Upper lobe of left lung (tissue), 6 donors: ENCODE results near the gene LMBR1. TPM values are rescaled to one million over a fixed set of nuclear protein-coding genes. Genes with fewer than 3 reads are reported as not detected.
"Not testable (repeated sequence)": the region's sequence is repeated elsewhere in the genome, so short reads cannot be mapped to it uniquely, and the experiment has no call there.

Experiments used
- ATAC-seq, 2 donors: fragments of 200-7000 bp; cut with Tn5 transposase; one replicate each; pipeline ENCODE4 v1.9.1; 2022; ENCODE audit warnings: mild to moderate bottlenecking in 2 of 2, moderate library complexity in 2 of 2; ENCODE audit not compliant: low FRiP score in 2 of 2
- DNase-seq, 2 donors: peaks; one replicate each; pipeline ENCODE4 v3.0.0-alpha.2; 2019 to 2020
- H3K27ac ChIP-seq, 4 donors: fragments of 200-600 bp; sonication (generic); one replicate each; pipeline ENCODE4 v1.5.1; 2016 to 2019
- H3K27me3 ChIP-seq, 4 donors: fragments of 200-600 bp; sonication (generic); one replicate each; pipeline ENCODE4 v1.5.1; 2017 to 2019
- H3K36me3 ChIP-seq, 4 donors: fragments of 200-600 bp; sonication (generic); one replicate each; pipeline ENCODE4 v1.5.1; 2016 to 2019
- H3K4me1 ChIP-seq, 4 donors: fragments of 200-600 bp; sonication (generic); one replicate each; pipeline ENCODE4 v1.5.1; 2018 to 2019
- H3K4me3 ChIP-seq, 4 donors: fragments of 200-600 bp; sonication (generic); one replicate each; pipeline ENCODE4 v1.5.1; 2017 to 2019; ENCODE audit warnings: mild to moderate bottlenecking in 2 of 4, moderate library complexity in 1 of 4
- H3K9me3 ChIP-seq, 4 donors: fragments of 200-600 bp; sonication (generic); one replicate each; pipeline ENCODE4 v1.5.1; 2018 to 2019
- EP300 ChIP-seq, 4 donors: sonication (generic); formaldehyde crosslinking; IDR thresholded peaks; one replicate each; pipeline ENCODE4 v1.5.1; 2017; ENCODE audit warnings: antibody characterized with exemption in 4 of 4, control low read depth in 2 of 4
- POLR2A ChIP-seq, 4 donors: fragments of 450-650 bp; IDR thresholded peaks; one replicate each; pipeline ENCODE4 v1.5.1; 2016 to 2017; ENCODE audit warnings: antibody characterized with exemption in 4 of 4, mild to moderate bottlenecking in 2 of 4
- POLR2AphosphoS5 ChIP-seq, 2 donors: sonication (generic); formaldehyde crosslinking; IDR thresholded peaks; one replicate each; pipeline ENCODE4 v1.5.1; 2017; ENCODE audit warnings: antibody characterized with exemption in 2 of 2
- whole genome bisulfite sequencing, 2 donors: methylation state at CpG; one replicate each; pipeline ENCODE4 v1.1.5; 2017 to 2018; 5-methylcytosine and 5-hydroxymethylcytosine counted together
- total RNA-seq, 6 donors: library from RNA; depleted of rRNA in 4 of 6; stranded (reverse); fragments of >200 nt in 4 of 6; gene quantifications; one replicate each; pipeline versions ENCODE4 v1.1.0 to v1.2.1, GENCODE V29; 2016 to 2021
- TF ChIP-seq, protein P1 (sequence below), 6 experiments: fragments of 450-650 bp in 4 of 6; fragments of 200-600 bp in 2 of 6; sonication (generic) in 2 of 6; IDR thresholded peaks; one replicate each; pipeline ENCODE4 v1.5.1; 2016 to 2019; ENCODE audit warnings: antibody characterized with exemption in 6 of 6
- donor health status: DM: no; HTN: no; CAD: no; lungs with moderate emphysema.
- donor health status: DM: no; HTN: yes; CAD: no; lungs with severe emphysema.

Gene LMBR1
- total RNA-seq, 6 donors from 2014 or later = 58.6 to 159 (median 81.0) TPM

DNA sequence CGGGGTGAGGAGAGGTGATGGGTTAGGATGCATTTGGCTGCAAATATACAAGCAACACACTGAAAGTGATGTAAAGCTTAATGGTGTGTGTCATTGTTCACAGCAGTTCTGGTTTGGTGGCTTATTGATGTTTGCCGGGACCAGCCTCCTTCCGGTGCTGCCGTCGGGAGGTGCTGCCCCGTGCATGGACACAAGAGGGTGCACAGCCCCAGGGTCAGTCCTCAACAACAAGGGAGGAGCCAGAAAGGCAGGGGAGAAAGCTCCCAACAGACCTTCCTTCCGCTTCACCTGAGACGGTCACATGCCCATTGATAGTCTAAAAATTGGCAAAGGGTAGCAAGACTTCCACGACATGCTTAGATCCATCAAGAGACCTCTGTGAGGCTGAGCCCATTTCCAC lies 242.9 kb downstream of the LMBR1 start:
- no peak overlapping the region for H3K27ac ChIP-seq
- DNase-seq (peak; percentile 32 to 54), ATAC-seq (peak in 1 of 2 donors; percentile 78)
- WGBS, 2 donors = 62 to 78% methylated on average over 8 to 9 of the region's 9 CpGs
- H3K4me3 ChIP-seq = no peak overlapping the region
- no peak for TF ChIP-seq EP300 (IDR thresholded peaks at IDR 0.05)
- no peak for TF ChIP-seq POLR2AphosphoS5 (IDR thresholded peaks at IDR 0.05)
- no peak for TF ChIP-seq POLR2A (IDR thresholded peaks at IDR 0.05)
- TF ChIP-seq, protein P1, sequence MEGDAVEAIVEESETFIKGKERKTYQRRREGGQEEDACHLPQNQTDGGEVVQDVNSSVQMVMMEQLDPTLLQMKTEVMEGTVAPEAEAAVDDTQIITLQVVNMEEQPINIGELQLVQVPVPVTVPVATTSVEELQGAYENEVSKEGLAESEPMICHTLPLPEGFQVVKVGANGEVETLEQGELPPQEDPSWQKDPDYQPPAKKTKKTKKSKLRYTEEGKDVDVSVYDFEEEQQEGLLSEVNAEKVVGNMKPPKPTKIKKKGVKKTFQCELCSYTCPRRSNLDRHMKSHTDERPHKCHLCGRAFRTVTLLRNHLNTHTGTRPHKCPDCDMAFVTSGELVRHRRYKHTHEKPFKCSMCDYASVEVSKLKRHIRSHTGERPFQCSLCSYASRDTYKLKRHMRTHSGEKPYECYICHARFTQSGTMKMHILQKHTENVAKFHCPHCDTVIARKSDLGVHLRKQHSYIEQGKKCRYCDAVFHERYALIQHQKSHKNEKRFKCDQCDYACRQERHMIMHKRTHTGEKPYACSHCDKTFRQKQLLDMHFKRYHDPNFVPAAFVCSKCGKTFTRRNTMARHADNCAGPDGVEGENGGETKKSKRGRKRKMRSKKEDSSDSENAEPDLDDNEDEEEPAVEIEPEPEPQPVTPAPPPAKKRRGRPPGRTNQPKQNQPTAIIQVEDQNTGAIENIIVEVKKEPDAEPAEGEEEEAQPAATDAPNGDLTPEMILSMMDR (IDR thresholded peaks at IDR 0.05) = peak in 4 of 6 experiments; percentile 8 to 50 (median 29)
- no peaks in the 10 kb centered on the region for H3K27me3 ChIP-seq
- no peaks in the 10 kb centered on the region for H3K9me3 ChIP-seq
- no peaks in the 10 kb centered on the region for H3K36me3 ChIP-seq
- no peaks in the 10 kb centered on the region for H3K4me1 ChIP-seq

DNA sequence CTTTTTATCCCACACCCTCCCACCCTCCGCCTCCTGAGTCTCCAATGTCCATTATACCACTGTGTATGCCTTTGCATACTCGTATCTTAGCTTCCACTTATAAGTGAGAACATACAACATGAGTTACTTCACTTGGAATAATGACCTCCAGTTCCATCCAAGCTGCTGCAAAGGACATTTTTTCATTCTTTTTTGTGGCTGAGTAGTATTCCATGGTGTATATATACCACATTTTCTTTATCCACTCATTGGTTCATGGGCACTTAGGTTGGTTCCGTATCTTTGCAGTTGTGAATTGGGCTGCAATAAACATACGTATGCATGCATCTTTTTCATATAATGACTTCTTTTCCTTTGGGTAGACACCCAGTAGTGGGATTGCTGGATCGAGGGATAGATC lies 245.7 kb downstream of the LMBR1 start:
- not testable (repeated sequence) for H3K36me3 ChIP-seq, H3K27me3 ChIP-seq, H3K27ac ChIP-seq, H3K4me3 ChIP-seq, H3K4me1 ChIP-seq, H3K9me3 ChIP-seq, DNase-seq, ATAC-seq
- 94 to 97% methylated on average over 5 of the region's 5 CpGs for WGBS, 2 donors

DNA sequence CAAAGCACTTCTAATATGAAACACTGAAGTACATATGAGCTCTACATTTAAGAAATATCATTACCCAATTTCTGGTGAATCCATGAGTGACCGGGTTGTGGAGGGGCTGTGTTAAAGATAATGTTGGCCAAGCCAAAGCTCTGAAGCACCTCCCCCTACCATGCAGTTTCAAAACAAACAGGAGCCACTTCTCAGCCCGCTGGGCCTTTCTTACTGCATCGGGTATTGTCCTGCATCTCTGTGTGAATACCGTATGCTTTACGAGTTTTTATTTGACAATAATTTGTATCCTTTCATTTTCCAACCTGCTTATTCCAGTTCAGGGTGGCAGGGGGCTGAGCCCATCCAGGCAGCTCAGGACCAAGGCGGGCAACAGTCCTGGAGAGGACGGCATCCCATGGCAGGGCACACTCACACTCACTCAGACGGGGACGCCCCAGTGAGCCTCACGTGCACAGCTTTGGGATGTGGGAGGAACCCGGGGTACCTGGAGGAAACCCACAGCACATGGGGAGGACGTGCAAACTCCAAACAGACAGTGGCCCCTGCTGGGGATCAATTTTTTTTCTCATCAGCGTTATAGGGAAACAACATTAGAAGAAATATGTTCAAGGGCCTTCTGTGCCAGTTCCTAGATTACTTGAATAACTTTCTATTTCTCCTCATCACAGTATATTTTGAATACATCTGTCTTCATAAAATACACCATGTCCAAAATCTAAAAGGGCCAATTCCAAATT lies 250.5 kb downstream of the LMBR1 start:
- Histone ChIP-seq H3K9me3 (peaks cover 0 to 4% (median 0%) of the 10 kb centered on the region in 4 donors), H3K4me1 (peaks cover 3 to 23% (median 12%) of the 10 kb centered on the region in 4 donors), H3K4me3 (no peak overlapping the region), H3K36me3 (no peaks in the 10 kb centered on the region), H3K27ac (no peak overlapping the region), H3K27me3 (no peaks in the 10 kb centered on the region)
- DNase-seq = peak in 1 of 2 donors; percentile 22
- 85 to 86% methylated on average over 13 of the region's 13 CpGs for WGBS, 2 donors
- no peak for ATAC-seq
- TF ChIP-seq EP300 (IDR thresholded peaks at IDR 0.05) = no peak
- TF ChIP-seq POLR2A (IDR thresholded peaks at IDR 0.05) = no peak
- TF ChIP-seq, protein P1 (IDR thresholded peaks at IDR 0.05) = no peak
- TF ChIP-seq POLR2AphosphoS5 (IDR thresholded peaks at IDR 0.05) = no peak

DNA sequence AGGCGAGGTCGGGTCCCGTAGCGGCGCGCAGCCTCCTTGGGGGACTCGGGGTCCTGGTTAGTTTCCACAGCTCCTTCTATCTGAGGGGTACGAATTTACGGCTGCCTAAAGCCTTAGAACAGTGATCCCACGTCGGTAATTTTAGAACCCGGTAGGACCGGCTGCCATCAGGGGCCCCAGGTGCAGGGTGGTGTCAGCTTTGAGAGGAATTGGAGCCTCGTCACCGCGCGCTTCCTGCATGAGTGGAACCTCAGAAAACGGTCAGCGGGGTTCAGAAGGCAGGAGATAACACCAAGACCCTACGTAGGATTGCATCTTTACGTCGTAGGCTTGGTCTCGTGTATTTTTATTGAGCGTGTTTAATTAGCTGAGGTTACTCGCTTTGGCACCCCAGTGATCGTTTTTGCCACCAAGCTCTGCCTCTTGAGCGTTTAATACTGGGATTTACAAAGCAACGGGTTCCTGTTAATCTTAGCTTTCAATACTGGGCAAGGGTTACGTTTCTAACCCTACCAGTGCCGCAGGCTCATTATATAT lies 252.0 kb downstream of the LMBR1 start:
- Histone ChIP-seq H3K27ac (peak overlapping the region; percentile 79 to 88 (median 84)), H3K9me3 (peaks cover 0 to 4% (median 0%) of the 10 kb centered on the region in 4 donors), H3K4me1 (peaks cover 3 to 23% (median 12%) of the 10 kb centered on the region in 4 donors), H3K27me3 (no peaks in the 10 kb centered on the region), H3K36me3 (no peaks in the 10 kb centered on the region), H3K4me3 (peak overlapping the region; percentile 62 to 95 (median 76))
- 6 to 18% methylated on average over 14 to 30 of the region's 30 CpGs for WGBS, 2 donors
- ATAC-seq (peak; percentile 47 to 56), DNase-seq (peak in 1 of 2 donors; percentile 35)
- TF ChIP-seq POLR2A (IDR thresholded peaks at IDR 0.05) (peak in 1 of 4 donors; percentile 23), EP300 (IDR thresholded peaks at IDR 0.05) (no peak)

DNA sequence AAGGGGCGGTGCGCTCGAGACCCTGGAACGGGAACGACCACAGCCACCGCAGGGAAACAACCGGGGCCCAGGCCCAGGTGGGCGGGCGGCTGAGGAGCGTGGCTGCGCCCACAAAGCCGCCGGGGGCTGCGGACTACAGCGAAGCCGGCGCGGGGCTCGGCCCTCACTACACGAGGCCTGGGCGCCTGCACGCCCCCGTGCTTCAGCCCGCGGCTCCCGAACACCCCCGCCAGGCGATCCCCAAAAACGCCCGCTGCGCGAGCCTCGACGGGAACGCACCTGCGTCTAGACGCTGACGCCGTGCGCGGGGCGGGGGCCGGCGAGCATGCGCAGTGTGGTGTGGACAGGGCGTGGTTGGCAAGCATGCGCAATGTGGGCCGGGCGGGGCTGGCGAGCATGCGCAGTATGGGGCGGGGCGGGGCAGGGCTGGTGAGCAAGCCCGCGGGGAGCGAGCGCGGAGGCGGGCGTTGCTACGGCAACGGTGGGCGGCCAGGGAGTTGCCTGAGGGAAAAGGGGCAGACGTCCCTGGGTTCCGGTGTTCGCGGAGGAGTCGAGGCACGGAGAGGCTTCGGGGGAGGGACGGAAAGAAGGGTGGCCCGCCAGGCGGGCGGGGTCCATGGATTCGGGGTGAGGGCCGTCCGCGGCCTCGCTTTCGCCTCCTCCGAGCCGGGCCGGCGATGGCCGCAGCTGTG lies 252.6 kb downstream of the LMBR1 start, which contains the start of gene RNF32:
TSS of gene RNF32 (plus strand) at position 518 of the 692 bp plus-strand sequence. CDS start 3,104 bp downstream, outside the sequence.
- Histone ChIP-seq H3K4me3 (peak within 1 kb of the TSS; percentile 62 to 95 (median 76)), H3K9me3 (peaks cover 0 to 4% (median 0%) of the 10 kb centered on the region in 4 donors), H3K4me1 (peaks cover 3 to 23% (median 12%) of the 10 kb centered on the region in 4 donors), H3K27ac (peak within 1 kb of the TSS; percentile 79 to 88 (median 84)), H3K27me3 (no peaks in the 10 kb centered on the region), H3K36me3 (no peaks in the 10 kb centered on the region)
- WGBS, 2 donors = 4 to 10% methylated on average over 15 to 65 of the region's 85 CpGs
- DNase-seq (peak; percentile 92 to 100), ATAC-seq (peak; percentile 96 to 97)
- TF ChIP-seq EP300 (IDR thresholded peaks at IDR 0.05) (peak in 1 of 4 donors; percentile 10), POLR2A (IDR thresholded peaks at IDR 0.05) (peak in 2 of 4 donors; percentile 11 to 77), POLR2AphosphoS5 (IDR thresholded peaks at IDR 0.05) (peak; percentile 77 to 85)
- TF ChIP-seq, protein P1 (IDR thresholded peaks at IDR 0.05) = no peak
